ENCODE data around the gene ARX.

Gene ARX

GRCh38 chrX:24965372-24965771 is 50.4 kb downstream of the ARX start:
- no peak overlapping the region for H3K27ac ChIP-seq (ENCODE audit: low read length)
- TF ChIP-seq EZH2 (optimal IDR thresholded peaks at IDR 0.05; ENCODE audit: low read depth, low read length) (no peak), CTCF (IDR thresholded peaks at IDR 0.05; ENCODE audit: low read length) (no peak), EZH2phosphoT487 (IDR thresholded peaks at IDR 0.05; ENCODE audit: low read length) (no peak)
- H3K4me2 ChIP-seq (ENCODE audit: low read depth, low read length): no peak overlapping the region
- no peaks in the 10 kb centered on the region for H3K9me2 ChIP-seq (replicated peaks; ENCODE audit: insufficient read depth, low read length)
- no peaks in the 10 kb centered on the region for H3K27me3 ChIP-seq (replicated peaks; ENCODE audit: insufficient read depth, low read length)
- H3F3A ChIP-seq (ENCODE audit: insufficient read depth, low read length): no peaks in the 10 kb centered on the region
- H3K4me1 ChIP-seq (ENCODE audit: low read length): no peaks in the 10 kb centered on the region
- no peak overlapping the region for H2AFZ ChIP-seq (ENCODE audit: low read length)
- H3K36me3 ChIP-seq (replicated peaks; ENCODE audit: insufficient read depth, low read length): no peaks in the 10 kb centered on the region
- no peak overlapping the region for H3K4me3 ChIP-seq (ENCODE audit: low read length)
- H3K79me2 ChIP-seq (ENCODE audit: low read length): no peaks in the 10 kb centered on the region
- no peaks in the 10 kb centered on the region for H3K9me3 ChIP-seq (replicated peaks; ENCODE audit: insufficient read depth, low read length)
- no peaks in the 10 kb centered on the region for H4K20me1 ChIP-seq (ENCODE audit: insufficient read depth, low read length)
- no peak overlapping the region for H3K9ac ChIP-seq (ENCODE audit: low read length)
- DNase-seq: no peak

GRCh38 chrX:24963823-24964222 is 51.9 kb downstream of the ARX start:
- no peaks in the 10 kb centered on the region for H3K4me1 ChIP-seq (ENCODE audit: low read length)
- H3K4me3 ChIP-seq (ENCODE audit: low read length): no peak overlapping the region
- no peak overlapping the region for H3K9ac ChIP-seq (ENCODE audit: low read length)
- H3K27ac ChIP-seq (ENCODE audit: low read length): no peak overlapping the region
- H3K79me2 ChIP-seq (ENCODE audit: low read length): no peaks in the 10 kb centered on the region
- H3K4me2 ChIP-seq (ENCODE audit: low read depth, low read length): no peak overlapping the region
- H3F3A ChIP-seq (ENCODE audit: insufficient read depth, low read length): no peaks in the 10 kb centered on the region
- H4K20me1 ChIP-seq (ENCODE audit: insufficient read depth, low read length): no peaks in the 10 kb centered on the region
- DNase-seq: no peak
- H2AFZ ChIP-seq (ENCODE audit: low read length): no peak overlapping the region
- TF ChIP-seq EZH2phosphoT487 (IDR thresholded peaks at IDR 0.05; ENCODE audit: low read length) (no peak), CTCF (IDR thresholded peaks at IDR 0.05; ENCODE audit: low read length) (no peak), EZH2 (optimal IDR thresholded peaks at IDR 0.05; ENCODE audit: low read depth, low read length) (no peak)
- no peaks in the 10 kb centered on the region for H3K27me3 ChIP-seq (replicated peaks; ENCODE audit: insufficient read depth, low read length)
- no peaks in the 10 kb centered on the region for H3K9me3 ChIP-seq (replicated peaks; ENCODE audit: insufficient read depth, low read length)
- no peaks in the 10 kb centered on the region for H3K36me3 ChIP-seq (replicated peaks; ENCODE audit: insufficient read depth, low read length)
- H3K9me2 ChIP-seq (replicated peaks; ENCODE audit: insufficient read depth, low read length): no peaks in the 10 kb centered on the region

- Histone ChIP-seq H3K79me2 (ENCODE audit: low read length) (no peaks in the 10 kb centered on the region), H3K9ac (ENCODE audit: low read length) (no peak overlapping the region), H3F3A (ENCODE audit: insufficient read depth, low read length) (no peaks in the 10 kb centered on the region), H3K36me3 (replicated peaks; ENCODE audit: insufficient read depth, low read length) (no peaks in the 10 kb centered on the region), H3K4me1 (ENCODE audit: low read length) (no peaks in the 10 kb centered on the region), H4K20me1 (ENCODE audit: insufficient read depth, low read length) (no peaks in the 10 kb centered on the region), H3K4me2 (ENCODE audit: low read depth, low read length) (no peak overlapping the region), H3K27ac (ENCODE audit: low read length) (no peak overlapping the region), H3K27me3 (replicated peaks; ENCODE audit: insufficient read depth, low read length) (no peaks in the 10 kb centered on the region), H3K9me3 (replicated peaks; ENCODE audit: insufficient read depth, low read length) (no peaks in the 10 kb centered on the region), H2AFZ (ENCODE audit: low read length) (no peak overlapping the region), H3K9me2 (replicated peaks; ENCODE audit: insufficient read depth, low read length) (no peaks in the 10 kb centered on the region), H3K4me3 (ENCODE audit: low read length) (no peak overlapping the region)
- TF ChIP-seq EZH2phosphoT487 (IDR thresholded peaks at IDR 0.05; ENCODE audit: low read length) (no peak), CTCF (IDR thresholded peaks at IDR 0.05; ENCODE audit: low read length) (no peak), EZH2 (optimal IDR thresholded peaks at IDR 0.05; ENCODE audit: low read depth, low read length) (no peak)
- DNase-seq: no peak
Measured at GRCh38 chrX:24961809-24962208, 54.0 kb downstream of the ARX start.
